HUES6 (cell line): ENCODE data around the gene KL.

Experiments
- H3K27ac ChIP-seq: 2 replicates; pipeline ENCODE4 v1.7.0; 2013; ENCODE audit warnings: low read depth, mild to moderate bottlenecking, low read length, inconsistent platforms
- H3K27me3 ChIP-seq: 2 replicates; pipeline ENCODE4 v1.6.1; 2013; ENCODE audit warnings: low read length; ENCODE audit not compliant: control insufficient read depth, insufficient read depth
- H3K36me3 ChIP-seq: 2 replicates; pipeline ENCODE4 v1.6.1; 2013; ENCODE audit warnings: low read length; ENCODE audit not compliant: control insufficient read depth, insufficient read depth
- H3K4me1 ChIP-seq: 2 replicates; pipeline ENCODE4 v1.6.1; 2013; ENCODE audit warnings: low read length; ENCODE audit not compliant: control insufficient read depth, insufficient read depth
- H3K4me3 ChIP-seq: 2 replicates; pipeline ENCODE4 v1.5.1; 2013; ENCODE audit warnings: low read depth, low read length
- H3K9ac ChIP-seq: one replicate; pipeline ENCODE4 v1.6.1; 2013; ENCODE audit warnings: mild to moderate bottlenecking, low read length
- H3K9me3 ChIP-seq: 2 replicates; pipeline ENCODE4 v1.6.1; 2013; ENCODE audit warnings: low read depth, low read length; ENCODE audit not compliant: control insufficient read depth, insufficient read depth

The KL gene

DNA sequence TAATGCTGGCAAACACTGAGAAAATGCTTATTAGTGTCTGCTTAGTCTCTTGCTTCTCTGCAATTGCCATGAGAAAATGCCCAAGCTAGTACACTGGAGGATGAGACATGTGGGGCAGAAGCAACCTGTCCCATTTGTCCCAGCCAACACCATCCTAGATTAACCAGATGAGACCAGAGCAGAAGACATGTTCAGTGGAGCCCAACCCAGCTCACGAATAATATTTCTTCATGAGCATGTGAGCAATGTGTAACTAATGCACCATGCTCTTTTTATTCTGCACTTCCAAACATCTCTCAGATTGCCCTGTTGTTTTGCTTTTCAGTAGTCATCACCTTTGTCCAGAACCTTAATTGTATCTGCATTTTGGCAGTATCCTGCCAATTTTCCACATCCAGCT, 21.4 kb downstream of the KL start:
- no peaks in the 10 kb centered on the region; the same call in none of the 2 replicates for H3K4me1 ChIP-seq
- no peak overlapping the region for H3K27ac ChIP-seq
- H3K4me3 ChIP-seq, result no peak overlapping the region
- no peaks in the 10 kb centered on the region for H3K36me3 ChIP-seq
- no peaks in the 10 kb centered on the region for H3K9me3 ChIP-seq
- H3K27me3 ChIP-seq, result no peaks in the 10 kb centered on the region
- H3K9ac ChIP-seq, result no peak overlapping the region

GRCh38 chr13:33040090-33040489, 23.9 kb downstream of the KL start:
- no peak overlapping the region for H3K4me3 ChIP-seq
- no peak overlapping the region for H3K27ac ChIP-seq
- no peaks in the 10 kb centered on the region; the same call in 1 of the 2 replicates for H3K4me1 ChIP-seq
- no peaks in the 10 kb centered on the region for H3K27me3 ChIP-seq
- H3K9ac ChIP-seq, result no peak overlapping the region
- no peaks in the 10 kb centered on the region for H3K36me3 ChIP-seq
- H3K9me3 ChIP-seq, result no peaks in the 10 kb centered on the region

DNA sequence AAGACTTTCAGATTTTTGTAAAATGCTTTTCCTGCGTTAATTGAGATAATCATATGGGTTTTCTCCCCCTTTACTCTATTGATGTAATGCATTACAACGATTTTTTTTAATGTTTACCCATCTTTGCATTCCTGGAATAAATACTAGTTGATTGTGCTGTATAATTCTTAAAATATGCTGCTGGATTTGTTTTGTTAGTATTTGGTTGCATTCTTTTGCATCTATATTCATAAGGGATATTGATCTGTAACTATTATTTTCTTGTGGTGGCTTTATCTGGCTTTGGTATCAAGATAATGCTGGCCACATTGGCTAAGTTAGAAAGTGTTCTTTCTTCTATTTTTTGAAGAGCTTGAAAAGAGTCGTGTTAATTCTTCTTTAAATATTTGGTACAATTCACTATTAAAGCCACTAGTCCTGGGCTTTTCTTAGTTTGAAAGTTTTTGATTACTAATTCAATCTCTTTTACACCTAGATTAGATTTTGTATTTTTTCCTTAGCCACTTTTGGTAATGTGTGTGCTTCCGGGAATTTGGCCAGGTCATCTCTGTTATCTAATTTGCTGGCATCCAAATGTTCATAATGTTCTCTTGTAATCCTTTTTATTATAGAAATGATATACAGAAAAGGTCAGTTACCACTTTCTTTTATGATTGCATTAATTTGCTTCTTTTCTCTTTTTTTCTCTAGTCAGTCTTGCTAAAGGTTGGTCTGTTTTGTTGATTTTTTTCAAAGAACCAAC, 29.8 kb downstream of the KL start:
- H3K4me1 ChIP-seq, result no peaks in the 10 kb centered on the region
- no peak overlapping the region for H3K9ac ChIP-seq
- H3K4me3 ChIP-seq, result no peak overlapping the region
- no peaks in the 10 kb centered on the region for H3K27me3 ChIP-seq
- H3K9me3 ChIP-seq, result no peaks in the 10 kb centered on the region
- H3K27ac ChIP-seq, result no peak overlapping the region
- no peaks in the 10 kb centered on the region for H3K36me3 ChIP-seq

GRCh38 chr13:33050161-33050560, 33.9 kb downstream of the KL start:
- H3K4me1 ChIP-seq, result no peaks in the 10 kb centered on the region
- no peak overlapping the region for H3K27ac ChIP-seq
- H3K9ac ChIP-seq, result no peak overlapping the region
- no peak overlapping the region for H3K4me3 ChIP-seq
- no peaks in the 10 kb centered on the region for H3K27me3 ChIP-seq
- H3K9me3 ChIP-seq, result no peaks in the 10 kb centered on the region
- no peaks in the 10 kb centered on the region for H3K36me3 ChIP-seq

GRCh38 chr13:33051632-33052031, 35.4 kb downstream of the KL start:
- Histone ChIP-seq H3K4me1 (no peaks in the 10 kb centered on the region), H3K9me3 (no peaks in the 10 kb centered on the region), H3K9ac (no peak overlapping the region), H3K36me3 (no peaks in the 10 kb centered on the region), H3K27ac (no peak overlapping the region), H3K4me3 (no peak overlapping the region), H3K27me3 (no peaks in the 10 kb centered on the region)

- Histone ChIP-seq H3K36me3 (no peaks in the 10 kb centered on the region), H3K27me3 (no peaks in the 10 kb centered on the region), H3K27ac (no peak overlapping the region), H3K9me3 (no peaks in the 10 kb centered on the region), H3K4me3 (no peak overlapping the region), H3K9ac (no peak overlapping the region), H3K4me1 (no peaks in the 10 kb centered on the region)
Measured at GRCh38 chr13:33052506-33053280, 36.5 kb downstream of the KL start.

DNA sequence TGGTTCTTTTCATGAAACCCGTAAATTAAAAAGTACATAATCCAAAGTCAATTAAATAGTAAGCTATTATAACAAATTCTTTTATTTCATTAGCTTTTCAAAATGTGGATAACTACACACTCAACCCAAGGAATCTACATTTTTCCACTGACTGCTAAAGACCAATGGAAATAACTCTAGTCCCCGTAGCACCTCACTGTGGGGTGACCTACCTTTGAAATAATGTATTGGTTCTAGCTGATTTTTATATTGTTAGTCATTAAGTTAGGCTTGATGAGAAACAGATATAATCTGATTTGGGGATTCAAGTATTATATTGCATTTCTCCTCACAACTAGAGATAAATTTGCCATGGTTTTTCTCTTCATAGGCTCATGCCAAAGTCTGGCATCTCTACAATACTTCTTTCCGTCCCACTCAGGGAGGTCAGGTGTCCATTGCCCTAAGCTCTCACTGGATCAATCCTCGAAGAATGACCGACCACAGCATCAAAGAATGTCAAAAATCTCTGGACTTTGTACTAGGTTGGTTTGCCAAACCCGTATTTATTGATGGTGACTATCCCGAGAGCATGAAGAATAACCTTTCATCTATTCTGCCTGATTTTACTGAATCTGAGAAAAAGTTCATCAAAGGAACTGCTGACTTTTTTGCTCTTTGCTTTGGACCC, 37.3 kb downstream of the KL start:
- H3K4me3 ChIP-seq, result no peak overlapping the region
- no peaks in the 10 kb centered on the region for H3K9me3 ChIP-seq
- H3K27ac ChIP-seq, result no peak overlapping the region
- no peak overlapping the region for H3K9ac ChIP-seq
- no peaks in the 10 kb centered on the region for H3K4me1 ChIP-seq
- H3K36me3 ChIP-seq, result no peaks in the 10 kb centered on the region
- H3K27me3 ChIP-seq, result no peaks in the 10 kb centered on the region

DNA sequence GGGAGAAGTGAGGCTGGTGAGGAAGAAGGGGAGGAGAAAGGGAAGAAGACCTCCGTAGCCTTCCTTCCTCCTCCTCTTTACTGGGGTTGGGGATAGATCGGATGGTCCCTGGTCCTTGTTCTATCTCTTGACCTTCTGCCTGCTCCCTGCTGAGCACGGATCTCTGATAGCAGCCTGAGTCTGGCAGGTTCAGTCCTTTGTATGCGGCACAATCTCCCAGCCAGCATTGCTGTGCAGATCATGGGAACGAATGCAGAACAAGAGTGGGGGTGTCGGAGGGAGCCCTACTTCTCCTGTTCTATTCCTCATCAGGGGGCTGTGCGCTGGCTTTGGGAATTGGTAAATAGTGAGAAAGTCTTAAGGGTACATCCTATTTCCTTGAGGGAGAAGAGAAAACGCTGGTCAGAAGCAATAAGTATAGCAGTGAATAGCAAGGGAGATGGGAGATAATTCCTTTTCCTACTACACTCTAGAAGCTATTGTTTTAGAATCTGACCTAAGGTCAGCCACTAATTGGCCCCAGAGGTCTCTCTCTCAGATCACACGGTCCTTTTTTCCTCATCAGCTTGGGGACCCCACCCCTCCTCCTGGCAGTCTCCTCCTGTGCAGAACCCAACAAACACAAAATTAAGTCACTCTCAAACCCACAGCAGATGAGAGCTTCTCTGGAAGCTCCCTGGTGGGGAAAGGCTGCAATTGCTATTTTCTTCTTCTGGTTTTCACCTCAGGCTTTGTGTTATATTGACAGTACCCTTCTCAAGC, 41.0 kb downstream of the KL start:
- no peaks in the 10 kb centered on the region for H3K27me3 ChIP-seq
- H3K4me1 ChIP-seq, result no peaks in the 10 kb centered on the region
- H3K4me3 ChIP-seq, result no peak overlapping the region
- no peaks in the 10 kb centered on the region for H3K9me3 ChIP-seq
- no peak overlapping the region for H3K9ac ChIP-seq
- H3K36me3 ChIP-seq, result no peaks in the 10 kb centered on the region
- H3K27ac ChIP-seq, result no peak overlapping the region

DNA sequence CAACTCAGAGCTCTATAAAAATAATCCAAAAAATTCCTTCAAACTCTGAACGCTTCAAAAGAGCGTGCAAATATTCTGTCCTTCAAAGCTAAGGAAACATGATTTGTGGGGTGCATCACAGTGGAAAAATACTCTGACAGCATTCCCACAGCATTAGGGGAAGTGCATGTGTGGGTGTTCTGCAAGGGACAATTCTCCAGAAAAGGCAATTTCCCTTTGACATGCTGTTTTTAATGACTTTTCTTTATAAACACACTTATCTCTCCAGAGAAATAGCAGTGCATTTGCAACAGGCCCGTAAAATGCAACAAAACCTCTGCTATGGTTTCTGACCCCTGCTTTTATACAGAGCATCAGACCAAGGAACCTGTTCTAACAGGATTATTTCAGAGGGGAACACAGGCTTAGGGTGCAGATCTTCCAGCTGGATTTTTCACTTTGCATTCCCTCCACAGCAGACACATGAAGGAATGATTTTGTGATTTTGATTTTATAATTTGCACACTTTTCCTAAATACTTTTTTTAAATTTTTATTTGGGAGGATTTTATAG, 42.6 kb downstream of the KL start:
- Histone ChIP-seq H3K4me3 (no peak overlapping the region), H3K4me1 (no peaks in the 10 kb centered on the region), H3K9ac (no peak overlapping the region), H3K27me3 (no peaks in the 10 kb centered on the region), H3K36me3 (no peaks in the 10 kb centered on the region), H3K27ac (no peak overlapping the region), H3K9me3 (no peaks in the 10 kb centered on the region)

- Histone ChIP-seq H3K9ac (no peak overlapping the region), H3K36me3 (no peaks in the 10 kb centered on the region), H3K27ac (no peak overlapping the region), H3K9me3 (no peaks in the 10 kb centered on the region), H3K27me3 (no peaks in the 10 kb centered on the region), H3K4me3 (no peak overlapping the region), H3K4me1 (no peaks in the 10 kb centered on the region)
Measured at GRCh38 chr13:33060815-33061214, 44.6 kb downstream of the KL start.
